Activated CD4-positive, alpha-beta T cell treated with anti-CD3 and anti-CD28 coated beads, Interleukin-10, Interleukin-2, amounts not matched to agents 100 ng/mL and 50 ng/mL, durations not matched to agents 16 hours and 8 hours (primary cell): Measurements from ENCODE around the gene F7.

ENCODE experiments used
- DNase-seq: peaks from one replicate; pipeline ENCODE4 v3.0.0-alpha.2; 2020

The F7 gene

GRCh38 chr13:113119822-113120189 lies 14.2 kb downstream of the F7 start:
- no peak for DNase-seq

GRCh38 chr13:113120300-113121182 lies 14.9 kb downstream of the F7 start:
- DNase-seq, result no peak

- DNase-seq, result no peak
Measured at GRCh38 chr13:113121183-113121927, 15.8 kb downstream of the F7 start.

- DNase-seq, result no peak
Measured at GRCh38 chr13:113121928-113122471, 16.4 kb downstream of the F7 start.

- DNase-seq, result no peak
Measured at GRCh38 chr13:113122550-113123225, 17.1 kb downstream of the F7 start, which contains the start of gene F10. F10 (plus strand) TSS chr13:113122799; CDS start chr13:113122856, 57 bp downstream.

- DNase-seq, result no peak
Measured at GRCh38 chr13:113123226-113124201, 17.9 kb downstream of the F7 start.

- DNase-seq, result no peak
Measured at GRCh38 chr13:113124211-113124970, 18.8 kb downstream of the F7 start.

- no peak for DNase-seq
Measured at GRCh38 chr13:113125506-113126264, 20.1 kb downstream of the F7 start.

- DNase-seq, result no peak
Measured at GRCh38 chr13:113126265-113127150, 20.9 kb downstream of the F7 start.

GRCh38 chr13:113129480-113129879 lies 23.9 kb downstream of the F7 start:
- DNase-seq, result no peak

GRCh38 chr13:113129921-113130750 lies 24.5 kb downstream of the F7 start:
- DNase-seq, result peak; percentile 49

GRCh38 chr13:113135281-113135760 lies 29.7 kb downstream of the F7 start:
- no peak for DNase-seq

GRCh38 chr13:113137691-113138298 lies 32.2 kb downstream of the F7 start:
- no peak for DNase-seq

- no peak for DNase-seq
Measured at GRCh38 chr13:113138792-113139551, 33.4 kb downstream of the F7 start.

GRCh38 chr13:113139577-113139976 lies 34.0 kb downstream of the F7 start:
- DNase-seq, result no peak

- no peak for DNase-seq
Measured at GRCh38 chr13:113140677-113141600, 35.3 kb downstream of the F7 start.
